PC-3 (cell line): ENCODE measurements around the gene TMEM163. TPM values are rescaled to one million over a fixed set of nuclear protein-coding genes. Genes with fewer than 3 reads are reported as not detected.

Experiments used
- ATAC-seq: fragments of 200-7000 bp; cut with Tn5 transposase; 2 replicates; pipeline ENCODE4 v1.9.1; 2020; ENCODE audit warnings: mild to moderate bottlenecking, moderate library complexity
- BruUV-seq: library from RNA; stranded (reverse); fragments of 400-500 nt; replicated peaks from 2 replicates; lab custom pipeline; 2021; lab: Mats Ljungman, UMichigan
- CTCF ChIA-PET: fragments of 300-600 bp; sonication (Branson Sonifier 250); formaldehyde crosslinking; loops from one replicate; lab custom pipeline; 2022; ENCODE audit warnings: antibody characterized with exemption; lab: Charles Lee
- POLR2A ChIA-PET: fragments of 300-600 bp; sonication (Branson Sonifier 250); formaldehyde crosslinking; loops from one replicate; lab custom pipeline; 2022; ENCODE audit warnings: antibody characterized with exemption; ENCODE audit not compliant: unreplicated experiment; lab: Charles Lee
- DNase-seq: peaks from one replicate; pipeline ENCODE4 v3.0.0-alpha.2; 2015
- H2AFZ ChIP-seq: fragments of 300-600 bp; sonication (generic); 2 replicates; pipeline ENCODE4 v1.6.0; 2016; ENCODE audit warnings: antibody characterized with exemption, low read length
- H3F3A ChIP-seq: fragments of 300-600 bp; sonication (generic); one replicate; pipeline ENCODE4 v1.6.0; 2017; ENCODE audit warnings: antibody characterized with exemption, low read length, control low read depth, mild to moderate bottlenecking; ENCODE audit not compliant: unreplicated experiment
- H3K27ac ChIP-seq: fragments of 300-600 bp; sonication (generic); 2 replicates; pipeline ENCODE4 v1.5.1; 2016; ENCODE audit warnings: mild to moderate bottlenecking, low read length
- H3K27me3 ChIP-seq: fragments of 300-600 bp; sonication (generic); 2 replicates; pipeline ENCODE4 v1.6.1; 2016; ENCODE audit warnings: low read length, mixed read lengths
- H3K36me3 ChIP-seq: fragments of 300-600 bp; sonication (generic); 2 replicates; pipeline ENCODE4 v1.6.1; 2016; ENCODE audit warnings: low read depth, mixed run types, low read length, mixed read lengths
- H3K4me1 ChIP-seq: fragments of 300-600 bp; sonication (generic); 2 replicates; pipeline ENCODE4 v1.5.1; 2016; ENCODE audit warnings: low read length; ENCODE audit not compliant: insufficient read depth
- H3K4me2 ChIP-seq: fragments of 300-600 bp; sonication (generic); 2 replicates; pipeline ENCODE4 v1.6.0; 2016; ENCODE audit warnings: low read length
- H3K4me3 ChIP-seq: fragments of 300-600 bp; sonication (generic); 2 replicates; pipeline ENCODE4 v1.5.1; 2016; ENCODE audit warnings: mild to moderate bottlenecking, low read length, mixed read lengths
- H3K79me2 ChIP-seq: fragments of 300-600 bp; sonication (generic); 2 replicates; pipeline ENCODE4 v1.6.1; 2017; ENCODE audit warnings: low read length, mixed read lengths
- H3K9ac ChIP-seq: fragments of 300-600 bp; sonication (generic); 2 replicates; pipeline ENCODE4 v1.6.0; 2016; ENCODE audit warnings: mild to moderate bottlenecking, low read length
- H3K9me2 ChIP-seq: fragments of 300-600 bp; sonication (generic); replicated peaks from 2 replicates; pipeline ENCODE4 v1.6.1; 2016; ENCODE audit warnings: mixed run types, low read length, mixed read lengths
- H3K9me3 ChIP-seq: fragments of 300-600 bp; sonication (generic); 2 replicates; pipeline ENCODE4 v1.6.1; 2016; ENCODE audit warnings: low read length, mixed read lengths
- H4K20me1 ChIP-seq: fragments of 300-600 bp; sonication (generic); 2 replicates; pipeline ENCODE4 v1.6.1; 2016; ENCODE audit warnings: low read length, mixed read lengths
- CTCF ChIP-seq: fragments of 300-600 bp; sonication (generic); conservative IDR thresholded peaks from 2 replicates; pipeline ENCODE4 v1.5.1; 2017; ENCODE audit warnings: antibody characterized with exemption, low read depth, mild to moderate bottlenecking, low read length
- EZH2 ChIP-seq: fragments of 300-600 bp; sonication (generic); IDR thresholded peaks from one replicate; pipeline ENCODE4 v1.6.1; 2017; ENCODE audit warnings: antibody characterized with exemption, mild to moderate bottlenecking, low read length; ENCODE audit not compliant: unreplicated experiment
- EZH2phosphoT487 ChIP-seq: fragments of 300-600 bp; sonication (generic); IDR thresholded peaks from 2 replicates; pipeline ENCODE4 v1.6.1; 2018; ENCODE audit warnings: mild to moderate bottlenecking, antibody characterized with exemption, low read length, borderline replicate concordance
- intact Hi-C: fragments of 100-400 bp; cut with micrococcal nuclease; formaldehyde crosslinking; loops from 2 replicates; pipeline ENCODE4 v1.9.0; 2023
- total RNA-seq: library from RNA; depleted of rRNA; stranded (reverse); fragments of >200 nt; gene quantifications from 2 replicates; pipeline ENCODE4 v1.2.3, GENCODE V29; 2014

The TMEM163 gene
- total RNA-seq, 1 experiment from 2014 or later, result 0.47 TPM

DNA sequence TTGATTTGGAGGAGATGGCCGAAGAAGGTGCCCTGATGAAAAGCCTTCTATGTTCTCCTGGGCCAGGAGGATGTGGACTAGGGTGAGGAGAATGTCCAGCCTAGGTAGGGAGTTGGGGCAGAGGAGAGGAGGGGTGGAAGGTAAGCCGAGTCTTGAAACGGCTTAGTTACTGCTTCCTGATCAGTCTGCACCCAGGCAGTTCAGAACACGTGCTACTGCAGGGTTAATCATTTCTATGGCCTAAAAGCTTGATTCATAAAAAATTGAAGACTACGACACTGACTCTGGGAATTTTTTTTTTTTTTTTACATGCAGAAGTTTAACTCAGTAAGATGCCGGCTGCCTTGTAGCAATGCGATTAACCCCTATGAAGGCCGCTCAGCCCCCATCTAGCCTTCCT, 125.3 kb downstream of the TMEM163 start:
- H3K36me3 ChIP-seq, result no peaks in the 10 kb centered on the region
- no peaks in the 10 kb centered on the region for H3K27me3 ChIP-seq
- H3K79me2 ChIP-seq, result no peaks in the 10 kb centered on the region
- H3K9me3 ChIP-seq, result no peaks in the 10 kb centered on the region
- no peak overlapping the region for H3K4me3 ChIP-seq
- BruUV-seq, result no TSS peak
- ATAC-seq (no peak), DNase-seq (no peak)
- no peaks in the 10 kb centered on the region for H4K20me1 ChIP-seq
- CTCF ChIA-PET, result no interaction called here
- TF ChIP-seq CTCF (no peak), EZH2phosphoT487 (no peak), EZH2 (no peak)
- no peaks in the 10 kb centered on the region for H3K4me1 ChIP-seq
- intact Hi-C loops, result no loop called here
- H3K9ac ChIP-seq, result no peak overlapping the region
- no peak overlapping the region for H2AFZ ChIP-seq
- H3F3A ChIP-seq, result no peaks in the 10 kb centered on the region
- H3K9me2 ChIP-seq, result no peaks in the 10 kb centered on the region
- no peak overlapping the region for H3K4me2 ChIP-seq
- H3K27ac ChIP-seq, result no peak overlapping the region
- POLR2A ChIA-PET, result no interaction called here

DNA sequence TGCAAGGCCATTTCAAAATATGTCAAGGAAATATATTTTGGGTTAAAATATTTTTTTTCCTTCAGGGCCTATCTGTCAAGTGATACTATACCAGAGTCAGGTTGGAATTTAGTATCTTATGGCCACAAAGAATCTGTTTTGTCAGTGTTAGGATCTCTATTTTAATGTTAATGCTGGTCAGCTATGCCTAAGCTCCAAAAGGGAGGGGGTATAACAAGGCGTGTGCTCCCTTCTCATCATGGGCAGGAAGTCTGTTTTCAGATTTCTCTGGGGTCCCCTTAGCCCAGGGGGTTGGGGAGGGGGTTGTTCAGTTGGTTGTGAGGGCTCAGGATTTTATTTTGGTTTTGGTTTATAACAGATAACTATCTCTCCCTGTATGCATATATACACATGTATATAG, 126.4 kb downstream of the TMEM163 start:
- Histone ChIP-seq H3K4me1 (no peaks in the 10 kb centered on the region), H3K27ac (no peak overlapping the region), H3K4me2 (no peak overlapping the region), H3K79me2 (no peaks in the 10 kb centered on the region), H3K4me3 (no peak overlapping the region), H3K27me3 (no peaks in the 10 kb centered on the region), H3F3A (no peaks in the 10 kb centered on the region), H3K36me3 (no peaks in the 10 kb centered on the region), H3K9ac (no peak overlapping the region), H3K9me3 (no peaks in the 10 kb centered on the region), H4K20me1 (no peaks in the 10 kb centered on the region), H2AFZ (no peak overlapping the region), H3K9me2 (no peaks in the 10 kb centered on the region)
- ATAC-seq (no peak), DNase-seq (no peak)
- POLR2A ChIA-PET, result no interaction called here
- TF ChIP-seq EZH2, result no peak
- no peak for TF ChIP-seq EZH2phosphoT487
- TF ChIP-seq CTCF, result no peak
- CTCF ChIA-PET, result no interaction called here
- intact Hi-C loops, result no loop called here
- BruUV-seq, result no TSS peak

DNA sequence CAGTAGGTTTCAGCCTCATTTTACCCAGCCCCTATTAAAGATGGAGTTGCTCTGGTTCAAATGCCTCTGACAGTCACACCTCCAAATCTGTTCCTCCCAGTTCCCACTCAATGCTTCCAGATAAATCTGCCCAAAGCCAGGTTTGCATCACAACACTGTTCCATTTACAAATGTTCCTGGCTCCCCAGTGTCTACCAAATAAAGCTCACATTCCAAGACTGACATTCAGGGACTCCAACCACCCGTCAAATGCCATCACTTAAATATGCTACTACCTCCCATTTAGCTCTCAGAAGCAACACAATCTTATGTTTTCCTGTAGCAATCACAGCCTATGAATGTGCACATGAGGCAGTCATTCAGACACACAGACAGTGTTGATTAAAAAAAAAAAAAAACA, 127.3 kb downstream of the TMEM163 start:
- POLR2A ChIA-PET, result no interaction called here
- no peak for ATAC-seq
- CTCF ChIA-PET, result no interaction called here
- no peak overlapping the region for H3K4me3 ChIP-seq
- H3K9ac ChIP-seq, result no peak overlapping the region
- no peaks in the 10 kb centered on the region for H4K20me1 ChIP-seq
- H3F3A ChIP-seq, result no peaks in the 10 kb centered on the region
- H3K27ac ChIP-seq, result no peak overlapping the region
- H3K4me1 ChIP-seq, result no peaks in the 10 kb centered on the region
- H3K4me2 ChIP-seq, result no peak overlapping the region
- DNase-seq, result no peak
- H3K27me3 ChIP-seq, result no peaks in the 10 kb centered on the region
- intact Hi-C loops, result no loop called here
- BruUV-seq, result no TSS peak
- TF ChIP-seq CTCF (no peak), EZH2 (no peak), EZH2phosphoT487 (no peak)
- H2AFZ ChIP-seq, result no peak overlapping the region
- no peaks in the 10 kb centered on the region for H3K36me3 ChIP-seq
- no peaks in the 10 kb centered on the region for H3K79me2 ChIP-seq
- no peaks in the 10 kb centered on the region for H3K9me2 ChIP-seq
- no peaks in the 10 kb centered on the region for H3K9me3 ChIP-seq
